IMR-90 (cell line): ENCODE data around the gene PPP2R5B. TPM values are rescaled to one million over a fixed set of nuclear protein-coding genes. Genes with fewer than 3 reads are reported as not detected.

Experiments used
- ATAC-seq: fragments of 200-7000 bp; cut with Tn5 transposase; 2 replicates; pipeline ENCODE4 v1.9.1; 2020; ENCODE audit warnings: low read depth, mild to moderate bottlenecking, moderate library complexity
- BruUV-seq: library from RNA; stranded (reverse); fragments of 400-500 nt; replicated peaks from 2 replicates; lab custom pipeline; 2021; lab: Mats Ljungman, UMichigan
- CTCF ChIA-PET: fragments of 300-600 bp; formaldehyde crosslinking; extraction: SDS; loops from one replicate; lab custom pipeline; 2021; ENCODE audit warnings: antibody characterized with exemption; lab: Yijun Ruan, JAX
- POLR2A ChIA-PET: fragments of 300-600 bp; sonication (Branson Sonifier 250); formaldehyde crosslinking; loops from one replicate; lab custom pipeline; 2022; ENCODE audit warnings: antibody characterized with exemption; ENCODE audit not compliant: unreplicated experiment; lab: Charles Lee
- DNase-seq: peaks from one replicate; pipeline ENCODE4 v3.0.0; 2013
- H2AFZ ChIP-seq: replicated peaks from 2 replicates; pipeline ENCODE3; 2013; ENCODE audit warnings: low read length, mild to moderate bottlenecking; ENCODE audit not compliant: poor library complexity
- H2AK5ac ChIP-seq: 2 replicates; pipeline ENCODE4 v1.6.1; 2013; ENCODE audit warnings: low read depth, low read length, inconsistent platforms
- H2AK9ac ChIP-seq: replicated peaks from 2 replicates; pipeline ENCODE3; 2013; ENCODE audit warnings: mild to moderate bottlenecking, low read depth, low read length, moderate library complexity; ENCODE audit not compliant: poor library complexity
- H2BK120ac ChIP-seq: 2 replicates; pipeline ENCODE4 v1.6.1; 2013; ENCODE audit warnings: low read depth, low read length, inconsistent platforms
- H2BK15ac ChIP-seq: 3 replicates; pipeline ENCODE4 v1.6.1; 2013; ENCODE audit warnings: low read depth, low read length, inconsistent platforms
- H2BK20ac ChIP-seq: 2 replicates; pipeline ENCODE4 v1.6.1; 2013; ENCODE audit warnings: low read depth, mild to moderate bottlenecking, inconsistent platforms, low read length, moderate library complexity
- H2BK5ac ChIP-seq: 2 replicates; pipeline ENCODE4 v1.6.1; 2013; ENCODE audit warnings: mild to moderate bottlenecking, low read depth, low read length, inconsistent platforms; ENCODE audit not compliant: poor library complexity, severe bottlenecking
- H3K14ac ChIP-seq: replicated peaks from 2 replicates; pipeline ENCODE4 v1.6.1; 2013; ENCODE audit warnings: low read depth, low read length, inconsistent platforms
- H3K18ac ChIP-seq: 2 replicates; pipeline ENCODE4 v1.6.1; 2013; ENCODE audit warnings: low read depth, low read length, control low read depth
- H3K23ac ChIP-seq: 2 replicates; pipeline ENCODE4 v1.6.1; 2013; ENCODE audit warnings: low read depth, low read length, inconsistent platforms
- H3K27ac ChIP-seq: 2 replicates; pipeline ENCODE4 v1.5.1; 2013; ENCODE audit warnings: mild to moderate bottlenecking, control low read depth, low read length; ENCODE audit not compliant: insufficient read depth
- H3K27me3 ChIP-seq: 2 replicates; pipeline ENCODE4 v1.6.1; 2013; ENCODE audit warnings: low read length; ENCODE audit not compliant: control insufficient read depth, insufficient read depth
- H3K36me3 ChIP-seq: 2 replicates; pipeline ENCODE4 v1.6.1; 2013; ENCODE audit warnings: low read length, mixed read lengths; ENCODE audit not compliant: control insufficient read depth, insufficient read depth
- H3K4ac ChIP-seq: 2 replicates; pipeline ENCODE4 v1.6.1; 2013; ENCODE audit warnings: low read depth, low read length, inconsistent platforms
- H3K4me1 ChIP-seq: 2 replicates; pipeline ENCODE4 v1.6.1; 2013; ENCODE audit warnings: low read length, mixed read lengths; ENCODE audit not compliant: control insufficient read depth, insufficient read depth
- H3K4me2 ChIP-seq: 2 replicates; pipeline ENCODE4 v1.6.1; 2013; ENCODE audit warnings: low read depth, mild to moderate bottlenecking, control low read depth, low read length, moderate library complexity
- H3K4me3 ChIP-seq: 2 replicates; pipeline ENCODE4 v1.5.1; 2013; ENCODE audit warnings: low read depth, mild to moderate bottlenecking, control low read depth, low read length, moderate library complexity; ENCODE audit not compliant: insufficient read depth
- H3K56ac ChIP-seq: 2 replicates; pipeline ENCODE4 v1.6.1; 2013; ENCODE audit warnings: low read length, inconsistent platforms; ENCODE audit not compliant: insufficient read depth; ENCODE audit errors: extremely low read depth
- H3K79me1 ChIP-seq, 2 experiments: 2 replicates each; pipeline ENCODE4 v1.6.1; 2013; ENCODE audit warnings: low read length in 2 of 2, inconsistent platforms in 1 of 2, low read depth in 1 of 2
- H3K9ac ChIP-seq: 2 replicates; pipeline ENCODE4 v1.6.1; 2013; ENCODE audit warnings: low read depth, low read length, control low read depth
- H3K9me1 ChIP-seq: 2 replicates; pipeline ENCODE4 v1.6.1; 2013; ENCODE audit warnings: low read length, inconsistent platforms; ENCODE audit not compliant: insufficient read depth
- H3K9me3 ChIP-seq: 2 replicates; pipeline ENCODE4 v1.6.1; 2013; ENCODE audit warnings: low read length; ENCODE audit not compliant: control insufficient read depth, insufficient read depth
- H4K20me1 ChIP-seq: 2 replicates; pipeline ENCODE4 v1.6.1; 2013; ENCODE audit warnings: low read length, inconsistent platforms; ENCODE audit not compliant: insufficient read depth
- H4K5ac ChIP-seq: 2 replicates; pipeline ENCODE4 v1.6.1; 2013; ENCODE audit warnings: mild to moderate bottlenecking, low read depth, low read length, control low read depth
- H4K8ac ChIP-seq, 2 experiments: 2 replicates each; pipeline ENCODE4 v1.6.1; 2013; ENCODE audit warnings: low read depth in 2 of 2, low read length in 2 of 2, control low read depth in 1 of 2, inconsistent platforms in 1 of 2
- H4K91ac ChIP-seq: 2 replicates; pipeline ENCODE4 v1.6.1; 2013; ENCODE audit warnings: low read depth, low read length, inconsistent platforms; ENCODE audit not compliant: insufficient read depth
- FOS ChIP-seq: fragments of 150-350 bp; IDR thresholded peaks from 2 replicates; pipeline ENCODE4 v1.6.1; 2016; ENCODE audit warnings: low read depth, low read length
- MAFK ChIP-seq: IDR thresholded peaks from 2 replicates; pipeline ENCODE4 v1.6.1; 2012; ENCODE audit warnings: low read depth, low read length, improper control_type of control experiment
- WGBS, 2 experiments: methylation state at CpG; one replicate each; pipeline versions ENCODE4 v1.1.5 to v1.1.7; 2013; ENCODE audit warnings: missing lambda C conversion rate in 2 of 2; ENCODE audit not compliant: insufficient read length in 1 of 2; ENCODE audit errors: extremely low coverage in 2 of 2; 5-methylcytosine and 5-hydroxymethylcytosine counted together
- dilution Hi-C: fragments of 300-500 bp; cut with HindIII; formaldehyde crosslinking; loops from one replicate; pipeline ENCODE4 v1.14.3; 2018; ENCODE audit warnings: low sequenced_read_pairs; ENCODE audit not compliant: unreplicated experiment
- in situ Hi-C: fragments of 300-500 bp; cut with MboI; formaldehyde crosslinking; loops from 3 replicates; pipeline ENCODE4 v1.14.3; 2019; ENCODE audit warnings: low sequenced_read_pairs, inconsistent platforms, mixed read lengths
- intact Hi-C: fragments of 100-400 bp; cut with micrococcal nuclease; formaldehyde crosslinking; loops from 2 replicates; pipeline ENCODE4 v1.10.0; 2022
- polyA plus RNA-seq, 3 experiments: library from polyadenylated mRNA; depleted of rRNA; stranded (reverse); fragments of >200 nt; gene quantifications; 2 replicates each; pipeline ENCODE4 v1.2.3, GENCODE V29; 2012; ENCODE audit warnings: low replicate concordance in 1 of 3
- total RNA-seq: library from RNA; depleted of rRNA; stranded (reverse); fragments of >200 nt; gene quantifications from 2 replicates; pipeline ENCODE4 v1.2.3, GENCODE V29; 2012

The PPP2R5B gene
- total and polyA plus RNA-seq, 2 of the 4 experiments (the other 2 are of a cell fraction): 6.5 to 23.6 TPM

- H2BK120ac ChIP-seq: no peak overlapping the region
- in situ Hi-C loops: no loop called here
- peaks cover 5% of the 10 kb centered on the region; the same call in 1 of the 2 replicates for H4K20me1 ChIP-seq
- no TSS peak for BruUV-seq
- no peaks in the 10 kb centered on the region for H3K9me1 ChIP-seq
- ChIA-PET CTCF (no interaction called here), POLR2A (no interaction called here)
- no peak overlapping the region for H2BK15ac ChIP-seq
- 60% methylated on average over 1 of the region's 5 CpGs; no CpG with 5 or more reads in 1 of the 2 experiments for WGBS, 2 experiments
- DNase-seq (no peak), ATAC-seq (no peak)
- H3K36me3 ChIP-seq: peaks cover 55% of the 10 kb centered on the region
- H3K14ac ChIP-seq: no peak overlapping the region
- no peak overlapping the region for H4K8ac ChIP-seq
- H2AK9ac ChIP-seq: no peak overlapping the region
- H3K9ac ChIP-seq: no peak overlapping the region
- dilution Hi-C loops: no loop called here
- H3K23ac ChIP-seq: no peak overlapping the region
- H2BK5ac ChIP-seq: no peak overlapping the region
- H3K27me3 ChIP-seq: no peaks in the 10 kb centered on the region
- H4K91ac ChIP-seq: no peak overlapping the region
- H3K56ac ChIP-seq: no peak overlapping the region
- H3K4me3 ChIP-seq: no peak overlapping the region
- no peak overlapping the region for H3K18ac ChIP-seq
- no peak overlapping the region for H4K5ac ChIP-seq
- H3K27ac ChIP-seq: no peak overlapping the region
- no peak overlapping the region for H2AFZ ChIP-seq
- no peaks in the 10 kb centered on the region for H3K4me1 ChIP-seq
- no peak overlapping the region for H2AK5ac ChIP-seq
- H3K4ac ChIP-seq: no peak overlapping the region
- peaks cover 0 to 9% of the 10 kb centered on the region in 2 experiments; a peak in 1 of 4 replicates for H3K79me1 ChIP-seq
- intact Hi-C loops: no loop called here
- no peaks in the 10 kb centered on the region for H3K9me3 ChIP-seq
- H2BK20ac ChIP-seq: no peak overlapping the region
- no peak overlapping the region for H3K4me2 ChIP-seq
- TF ChIP-seq FOS (no peak), MAFK (no peak)
Measured at GRCh38 chr11:64932324-64932723, 7.8 kb downstream of the PPP2R5B start.
